SK-N-SH (cell line): ENCODE results near the gene UGGT2. TPM values are rescaled to one million over a fixed set of nuclear protein-coding genes. Genes with fewer than 3 reads are reported as not detected.
"Not testable (repeated sequence)": the region's sequence is repeated elsewhere in the genome, so short reads cannot be mapped to it uniquely, and the experiment has no call there.

Experiments used
- CTCF ChIA-PET: fragments of 300-600, 350-600 bp; formaldehyde crosslinking; extraction: SDS; loops from one replicate; lab custom pipeline; 2021; lab: Yijun Ruan, JAX
- POLR2A ChIA-PET: fragments of 350-600 bp; sonication (Branson Sonifier 250); formaldehyde crosslinking; extraction: SDS; loops from one replicate; lab custom pipeline; 2020; ENCODE audit warnings: antibody characterized with exemption, inconsistent platforms; lab: Yijun Ruan, JAX
- DNase-seq: peaks from one replicate; pipeline ENCODE4 v3.0.0; 2012
- H2AFZ ChIP-seq: fragments of 200-600 bp; sonication (generic); 2 replicates; pipeline ENCODE4 v1.8.1; 2016; ENCODE audit warnings: antibody characterized with exemption, mild to moderate bottlenecking, low read depth
- H3F3A ChIP-seq: fragments of 200-600 bp; sonication (generic); replicated peaks from 2 replicates; pipeline ENCODE3; 2016; ENCODE audit warnings: antibody characterized with exemption, mild to moderate bottlenecking; ENCODE audit not compliant: insufficient read depth
- H3K27ac ChIP-seq, 2 experiments: fragments of 200-500 bp in 1 of 2; fragments of 200-600 bp in 1 of 2; sonication (Bioruptor generic) in 1 of 2; sonication (generic), shearing (Covaris generic) in 1 of 2; 2 replicates each; pipeline versions ENCODE4 v1.5.1 to v1.6.1; 2014 to 2016; ENCODE audit warnings: low read depth in 2 of 2, inconsistent platforms in 1 of 2, low read length in 1 of 2, mild to moderate bottlenecking in 1 of 2, mixed read lengths in 1 of 2
- H3K27me3 ChIP-seq: fragments of 200-600 bp; sonication (generic), shearing (Covaris generic); 2 replicates; pipeline ENCODE4 v1.6.1; 2016; ENCODE audit warnings: mixed run types; ENCODE audit not compliant: insufficient read depth
- H3K36me3 ChIP-seq, 2 experiments: fragments of 200-500 bp in 1 of 2; fragments of 200-600 bp in 1 of 2; sonication (Bioruptor generic) in 1 of 2; sonication (generic) in 1 of 2; replicated peaks in 1 of 2; 2 replicates each; pipeline versions ENCODE3 to v1.5.1; 2014 to 2016; ENCODE audit warnings: low read length in 1 of 2, mild to moderate bottlenecking in 1 of 2; ENCODE audit not compliant: insufficient read depth in 2 of 2, control insufficient read depth in 1 of 2
- H3K4me1 ChIP-seq, 2 experiments: fragments of 200-500 bp in 1 of 2; fragments of 200-600 bp in 1 of 2; sonication (Bioruptor generic) in 1 of 2; sonication (generic), shearing (Covaris generic) in 1 of 2; 2 replicates each; pipeline versions ENCODE4 v1.5.1 to v1.6.1; 2014 to 2016; ENCODE audit warnings: low read depth in 1 of 2, low read length in 1 of 2, mixed run types in 1 of 2; ENCODE audit not compliant: insufficient read depth in 2 of 2, control insufficient read depth in 1 of 2
- H3K4me2 ChIP-seq: fragments of 200-600 bp; sonication (generic), shearing (Covaris generic); 2 replicates; pipeline ENCODE4 v1.6.1; 2017; ENCODE audit warnings: mixed run types
- H3K4me3 ChIP-seq, 2 experiments: fragments of 200-500 bp in 1 of 2; fragments of 200-600 bp in 1 of 2; sonication (Bioruptor generic) in 1 of 2; sonication (generic), shearing (Covaris generic) in 1 of 2; 2 replicates each; pipeline versions ENCODE4 v1.5.1 to v1.8.1; 2014 to 2016; ENCODE audit warnings: low read depth in 2 of 2, inconsistent platforms in 1 of 2, low read length in 1 of 2, mild to moderate bottlenecking in 1 of 2, mixed read lengths in 1 of 2, moderate library complexity in 1 of 2
- H3K79me2 ChIP-seq: fragments of 200-600 bp; sonication (generic); 2 replicates; pipeline ENCODE4 v1.8.1; 2017; ENCODE audit warnings: mild to moderate bottlenecking; ENCODE audit not compliant: insufficient read depth
- H3K9ac ChIP-seq: fragments of 200-600 bp; sonication (generic); 2 replicates; pipeline ENCODE4 v1.6.1; 2017; ENCODE audit warnings: mixed run types
- H3K9me2 ChIP-seq: fragments of 200-600 bp; sonication (generic); 2 replicates; pipeline ENCODE4 v1.6.1; 2017; ENCODE audit warnings: mixed run types
- H3K9me3 ChIP-seq: fragments of 200-600 bp; sonication (generic); 2 replicates; pipeline ENCODE4 v1.6.1; 2017; ENCODE audit warnings: mixed run types, mild to moderate bottlenecking, moderate library complexity
- H4K20me1 ChIP-seq: fragments of 200-600 bp; sonication (generic); 2 replicates; pipeline ENCODE4 v1.6.1; 2017; ENCODE audit warnings: mild to moderate bottlenecking, mixed run types; ENCODE audit not compliant: insufficient read depth
- CHD2 ChIP-seq: fragments of 150-350 bp; IDR thresholded peaks from 2 replicates; pipeline ENCODE4 v1.6.1; 2018; ENCODE audit warnings: low read length; ENCODE audit not compliant: partially characterized antibody
- ELF1 ChIP-seq: IDR thresholded peaks from 2 replicates; pipeline ENCODE4 v1.4.0; 2012
- EP300 ChIP-seq, 2 experiments: IDR thresholded peaks; 2 replicates each; pipeline versions ENCODE4 v1.4.0 to v1.6.1; 2012; ENCODE audit warnings: borderline replicate concordance in 1 of 2, low read depth in 1 of 2, low read length in 1 of 2
- FOSL2 ChIP-seq: IDR thresholded peaks from 2 replicates; pipeline ENCODE4 v1.4.0; 2012; ENCODE audit warnings: low read depth, mild to moderate bottlenecking, moderate library complexity, borderline replicate concordance
- GABPA ChIP-seq: IDR thresholded peaks from 2 replicates; pipeline ENCODE4 v1.4.0; 2012; ENCODE audit warnings: low read depth, mild to moderate bottlenecking
- GATA2 ChIP-seq: sonication (generic); formaldehyde crosslinking; IDR thresholded peaks from 2 replicates; pipeline ENCODE4 v1.5.0; 2020; ENCODE audit warnings: mild to moderate bottlenecking, missing genetic modification reagents
- JUND ChIP-seq: IDR thresholded peaks from 2 replicates; pipeline ENCODE4 v1.4.0; 2012
- MXI1 ChIP-seq: IDR thresholded peaks from 2 replicates; pipeline ENCODE4 v1.6.1; 2012; ENCODE audit warnings: mild to moderate bottlenecking, low read depth, low read length, improper control_type of control experiment
- RCOR1 ChIP-seq: fragments of 150-350 bp; IDR thresholded peaks from 2 replicates; pipeline ENCODE4 v1.6.1; 2017; ENCODE audit warnings: antibody characterized with exemption, low read length
- RFX5 ChIP-seq: IDR thresholded peaks from 2 replicates; pipeline ENCODE4 v1.6.1; 2012; ENCODE audit warnings: mild to moderate bottlenecking, improper control_type of control experiment, low read length
- RXRA ChIP-seq: IDR thresholded peaks from 2 replicates; pipeline ENCODE4 v1.4.0; 2012; ENCODE audit warnings: low read depth, mild to moderate bottlenecking, borderline replicate concordance
- SMC3 ChIP-seq: IDR thresholded peaks from 2 replicates; pipeline ENCODE4 v1.6.1; 2012; ENCODE audit warnings: low read depth, low read length, improper control_type of control experiment
- TEAD4 ChIP-seq: IDR thresholded peaks from 2 replicates; pipeline ENCODE4 v1.4.0; 2012; ENCODE audit warnings: mild to moderate bottlenecking, borderline replicate concordance; ENCODE audit not compliant: insufficient read depth
- WGBS: methylation state at CpG from one replicate; pipeline ENCODE4 v1.1.6; 2017; ENCODE audit warnings: low lambda C conversion rate; 5-methylcytosine and 5-hydroxymethylcytosine counted together
- polyA plus RNA-seq, 3 experiments: library from polyadenylated mRNA; depleted of rRNA; stranded (reverse); fragments of >200 nt; gene quantifications; 2 replicates each; pipeline ENCODE4 v1.2.3, GENCODE V29; 2012
- TF ChIP-seq, protein P1 (sequence below): IDR thresholded peaks from 2 replicates; pipeline ENCODE4 v1.4.0; 2012; ENCODE audit warnings: low read depth, borderline replicate concordance
- TF ChIP-seq, protein P2 (sequence below): IDR thresholded peaks from 2 replicates; pipeline ENCODE4; 2012
- TF ChIP-seq, protein P3 (sequence below): IDR thresholded peaks from 2 replicates; pipeline ENCODE4 v1.6.1; 2012; ENCODE audit warnings: mild to moderate bottlenecking, low read depth, low read length, moderate library complexity
- TF ChIP-seq, protein P4 (sequence below): IDR thresholded peaks from 2 replicates; pipeline ENCODE4 v1.4.0; 2012; ENCODE audit warnings: low read depth

UGGT2 gene
- polyA plus RNA-seq, 1 of the 3 experiments (the other 2 are of a cell fraction), result 13.3 TPM

DNA sequence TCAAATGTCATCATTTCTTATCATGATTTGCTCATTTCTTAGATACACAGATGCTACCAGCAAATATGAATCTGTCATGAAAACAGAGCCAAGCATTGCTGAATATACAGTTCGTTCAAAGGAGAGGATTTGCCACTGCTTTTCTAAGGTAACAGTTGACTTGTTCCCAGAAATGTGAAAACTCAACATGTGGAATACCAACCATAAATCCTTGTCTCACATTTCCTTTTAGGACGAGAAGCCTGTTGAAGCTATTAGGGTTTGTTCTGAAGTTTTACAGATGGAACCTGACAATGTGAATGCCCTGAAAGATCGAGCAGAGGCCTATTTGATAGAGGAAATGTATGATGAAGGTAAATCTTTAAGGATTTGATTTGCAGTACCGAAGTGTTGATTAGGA is 289.6 kb downstream of the UGGT2 start:
- no peaks in the 10 kb centered on the region for H3K9me2 ChIP-seq
- H4K20me1 ChIP-seq, result no peaks in the 10 kb centered on the region
- H3K4me1 ChIP-seq, result no peaks in the 10 kb centered on the region
- H3K9ac ChIP-seq, result no peak overlapping the region
- H3K27me3 ChIP-seq, result no peaks in the 10 kb centered on the region
- H3K4me2 ChIP-seq, result no peak overlapping the region
- CTCF ChIA-PET, result interaction anchor here (0.8 to 1.2 kb wide), 3 partner anchors 12 to 70 kb away, joined by 3 to 4 read pairs (median 3); no protein-coding TSS in a partner anchor
- H3K9me3 ChIP-seq, result no peaks in the 10 kb centered on the region
- H3K79me2 ChIP-seq, result no peaks in the 10 kb centered on the region
- no peak overlapping the region for H3K4me3 ChIP-seq
- 95% methylated on average over 4 of the region's 4 CpGs for whole genome bisulfite sequencing
- H3K27ac ChIP-seq, result no peak overlapping the region
- no peak for DNase-seq
- H3F3A ChIP-seq, result no peaks in the 10 kb centered on the region
- POLR2A ChIA-PET, result no interaction called here
- TF ChIP-seq RCOR1 (no peak), RFX5 (no peak), GATA2 (no peak), MXI1 (no peak), FOSL2 (no peak), GABPA (no peak), TEAD4 (no peak)
- TF ChIP-seq, protein P1, sequence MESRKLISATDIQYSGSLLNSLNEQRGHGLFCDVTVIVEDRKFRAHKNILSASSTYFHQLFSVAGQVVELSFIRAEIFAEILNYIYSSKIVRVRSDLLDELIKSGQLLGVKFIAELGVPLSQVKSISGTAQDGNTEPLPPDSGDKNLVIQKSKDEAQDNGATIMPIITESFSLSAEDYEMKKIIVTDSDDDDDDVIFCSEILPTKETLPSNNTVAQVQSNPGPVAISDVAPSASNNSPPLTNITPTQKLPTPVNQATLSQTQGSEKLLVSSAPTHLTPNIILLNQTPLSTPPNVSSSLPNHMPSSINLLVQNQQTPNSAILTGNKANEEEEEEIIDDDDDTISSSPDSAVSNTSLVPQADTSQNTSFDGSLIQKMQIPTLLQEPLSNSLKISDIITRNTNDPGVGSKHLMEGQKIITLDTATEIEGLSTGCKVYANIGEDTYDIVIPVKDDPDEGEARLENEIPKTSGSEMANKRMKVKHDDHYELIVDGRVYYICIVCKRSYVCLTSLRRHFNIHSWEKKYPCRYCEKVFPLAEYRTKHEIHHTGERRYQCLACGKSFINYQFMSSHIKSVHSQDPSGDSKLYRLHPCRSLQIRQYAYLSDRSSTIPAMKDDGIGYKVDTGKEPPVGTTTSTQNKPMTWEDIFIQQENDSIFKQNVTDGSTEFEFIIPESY, result no peak
- TF ChIP-seq, protein P2, sequence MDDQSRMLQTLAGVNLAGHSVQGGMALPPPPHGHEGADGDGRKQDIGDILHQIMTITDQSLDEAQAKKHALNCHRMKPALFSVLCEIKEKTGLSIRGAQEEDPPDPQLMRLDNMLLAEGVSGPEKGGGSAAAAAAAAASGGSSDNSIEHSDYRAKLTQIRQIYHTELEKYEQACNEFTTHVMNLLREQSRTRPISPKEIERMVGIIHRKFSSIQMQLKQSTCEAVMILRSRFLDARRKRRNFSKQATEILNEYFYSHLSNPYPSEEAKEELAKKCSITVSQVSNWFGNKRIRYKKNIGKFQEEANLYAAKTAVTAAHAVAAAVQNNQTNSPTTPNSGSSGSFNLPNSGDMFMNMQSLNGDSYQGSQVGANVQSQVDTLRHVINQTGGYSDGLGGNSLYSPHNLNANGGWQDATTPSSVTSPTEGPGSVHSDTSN, result no peak
- H3K36me3 ChIP-seq, result peaks cover 9 to 24% of the 10 kb centered on the region in 2 experiments
- H2AFZ ChIP-seq, result no peak overlapping the region

DNA sequence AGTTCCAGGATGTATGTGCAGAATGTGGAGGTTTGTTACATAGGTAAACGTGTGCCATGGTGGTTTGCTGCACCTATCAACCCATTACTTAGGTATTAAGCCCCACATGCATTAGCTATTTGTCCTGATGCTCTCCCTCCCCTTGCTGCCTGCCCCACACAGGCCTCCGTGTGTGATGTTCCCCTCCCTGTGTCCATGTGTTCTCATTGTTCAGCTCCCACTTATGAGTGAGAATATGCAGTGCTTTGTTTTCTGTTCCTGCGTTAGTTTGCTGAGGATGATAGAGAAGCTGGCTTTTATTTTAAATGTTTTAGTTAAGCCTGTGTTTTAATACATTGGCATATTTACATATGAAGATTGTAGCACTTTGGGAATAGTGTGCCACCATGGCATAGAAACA is 290.6 kb downstream of the UGGT2 start:
- H3K27me3 ChIP-seq, H3K79me2 ChIP-seq, H3K9ac ChIP-seq, H3K4me1 ChIP-seq, DNase-seq, H3K27ac ChIP-seq, POLR2A ChIA-PET, H3F3A ChIP-seq, H3K4me3 ChIP-seq, H2AFZ ChIP-seq, H3K9me3 ChIP-seq, H3K9me2 ChIP-seq, H3K4me2 ChIP-seq, H4K20me1 ChIP-seq: not testable (repeated sequence)
- H3K36me3 ChIP-seq, result peaks cover 9 to 25% of the 10 kb centered on the region in 2 experiments
- WGBS, result 81% methylated on average over 3 of the region's 3 CpGs
- CTCF ChIA-PET, result interaction anchor here (0.8 kb wide), 1 partner anchor 71 kb away, joined by 3 read pairs; no protein-coding TSS in a partner anchor

DNA sequence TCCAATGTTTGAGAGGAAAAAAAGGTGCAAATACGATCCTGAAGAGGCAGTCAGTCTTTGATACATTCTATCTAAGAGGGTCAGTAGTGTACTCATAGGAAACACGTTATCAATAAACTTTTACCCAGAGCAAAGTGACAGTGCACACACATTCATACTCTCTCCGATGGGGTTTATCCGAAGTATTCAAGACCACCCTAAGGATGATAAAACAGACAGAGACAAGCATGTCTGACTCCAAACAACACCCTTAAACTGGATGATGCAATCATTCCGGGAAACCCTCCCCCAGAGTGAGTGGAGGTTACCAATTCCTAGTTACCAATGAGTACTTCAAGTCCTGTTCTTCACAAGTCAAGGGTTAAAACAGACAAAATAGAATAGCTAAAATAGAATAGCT is 297.1 kb downstream of the UGGT2 start:
- Histone ChIP-seq H3K4me3 (no peak overlapping the region), H2AFZ (no peak overlapping the region), H3K79me2 (no peaks in the 10 kb centered on the region), H3F3A (no peaks in the 10 kb centered on the region), H3K4me2 (no peak overlapping the region), H3K9me3 (no peaks in the 10 kb centered on the region), H3K27ac (no peak overlapping the region), H3K9ac (no peak overlapping the region), H3K9me2 (no peaks in the 10 kb centered on the region), H3K27me3 (no peaks in the 10 kb centered on the region), H4K20me1 (no peaks in the 10 kb centered on the region), H3K4me1 (no peaks in the 10 kb centered on the region), H3K36me3 (peaks cover 3 to 12% of the 10 kb centered on the region in 2 experiments)
- WGBS, result 97% methylated on average over 5 of the region's 5 CpGs
- ChIA-PET CTCF (interaction anchor here (1.3 kb wide), 1 partner anchor 14 kb away, joined by 3 read pairs; no protein-coding TSS in a partner anchor), POLR2A (no interaction called here)
- DNase-seq, result no peak
- no peak for TF ChIP-seq RXRA
- no peak for TF ChIP-seq GABPA
- TF ChIP-seq, protein P3, sequence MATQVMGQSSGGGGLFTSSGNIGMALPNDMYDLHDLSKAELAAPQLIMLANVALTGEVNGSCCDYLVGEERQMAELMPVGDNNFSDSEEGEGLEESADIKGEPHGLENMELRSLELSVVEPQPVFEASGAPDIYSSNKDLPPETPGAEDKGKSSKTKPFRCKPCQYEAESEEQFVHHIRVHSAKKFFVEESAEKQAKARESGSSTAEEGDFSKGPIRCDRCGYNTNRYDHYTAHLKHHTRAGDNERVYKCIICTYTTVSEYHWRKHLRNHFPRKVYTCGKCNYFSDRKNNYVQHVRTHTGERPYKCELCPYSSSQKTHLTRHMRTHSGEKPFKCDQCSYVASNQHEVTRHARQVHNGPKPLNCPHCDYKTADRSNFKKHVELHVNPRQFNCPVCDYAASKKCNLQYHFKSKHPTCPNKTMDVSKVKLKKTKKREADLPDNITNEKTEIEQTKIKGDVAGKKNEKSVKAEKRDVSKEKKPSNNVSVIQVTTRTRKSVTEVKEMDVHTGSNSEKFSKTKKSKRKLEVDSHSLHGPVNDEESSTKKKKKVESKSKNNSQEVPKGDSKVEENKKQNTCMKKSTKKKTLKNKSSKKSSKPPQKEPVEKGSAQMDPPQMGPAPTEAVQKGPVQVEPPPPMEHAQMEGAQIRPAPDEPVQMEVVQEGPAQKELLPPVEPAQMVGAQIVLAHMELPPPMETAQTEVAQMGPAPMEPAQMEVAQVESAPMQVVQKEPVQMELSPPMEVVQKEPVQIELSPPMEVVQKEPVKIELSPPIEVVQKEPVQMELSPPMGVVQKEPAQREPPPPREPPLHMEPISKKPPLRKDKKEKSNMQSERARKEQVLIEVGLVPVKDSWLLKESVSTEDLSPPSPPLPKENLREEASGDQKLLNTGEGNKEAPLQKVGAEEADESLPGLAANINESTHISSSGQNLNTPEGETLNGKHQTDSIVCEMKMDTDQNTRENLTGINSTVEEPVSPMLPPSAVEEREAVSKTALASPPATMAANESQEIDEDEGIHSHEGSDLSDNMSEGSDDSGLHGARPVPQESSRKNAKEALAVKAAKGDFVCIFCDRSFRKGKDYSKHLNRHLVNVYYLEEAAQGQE, result no peak
- TF ChIP-seq SMC3, result no peak
- TF ChIP-seq CHD2, result no peak
- no peak for TF ChIP-seq EP300 (IDR thresholded peaks at IDR 0.05; ENCODE audit: borderline replicate concordance in 1 of 2, low read depth in 1 of 2, low read length in 1 of 2)
- TF ChIP-seq, protein P4, sequence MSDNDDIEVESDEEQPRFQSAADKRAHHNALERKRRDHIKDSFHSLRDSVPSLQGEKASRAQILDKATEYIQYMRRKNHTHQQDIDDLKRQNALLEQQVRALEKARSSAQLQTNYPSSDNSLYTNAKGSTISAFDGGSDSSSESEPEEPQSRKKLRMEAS, result no peak
- no peak for TF ChIP-seq RFX5
- no peak for TF ChIP-seq JUND
- no peak for TF ChIP-seq ELF1
